ENCODE measurements around the gene FBXL13.

FBXL13 gene

DNA sequence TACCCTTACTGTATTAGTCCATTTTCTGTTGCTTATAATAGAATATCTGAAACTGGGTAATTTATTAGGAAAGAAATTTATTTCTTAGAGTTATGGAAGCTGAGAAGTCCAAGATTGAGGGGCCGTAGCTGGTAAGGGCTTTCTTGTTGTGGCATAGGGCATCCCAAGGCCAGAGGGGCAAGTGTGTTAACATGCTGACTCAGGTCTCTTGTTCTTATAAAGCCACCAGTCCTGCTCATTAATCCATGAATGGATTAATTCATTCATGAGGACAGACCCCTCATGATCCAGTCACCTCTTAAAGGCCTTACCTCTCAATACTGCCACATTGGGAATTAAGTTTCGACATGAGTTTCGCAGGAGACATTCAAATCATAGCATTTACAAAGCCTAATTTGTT is 2.7 kb upstream of the FBXL13 start:
- H3K36me3 ChIP-seq = no peaks in the 10 kb centered on the region; the same call in none of the 2 replicates
- no peak overlapping the region for H3K27ac ChIP-seq
- H3K27me3 ChIP-seq (ENCODE audit: insufficient read depth, low read depth, severe bottlenecking) = no peaks in the 10 kb centered on the region
- TF ChIP-seq, protein P1, sequence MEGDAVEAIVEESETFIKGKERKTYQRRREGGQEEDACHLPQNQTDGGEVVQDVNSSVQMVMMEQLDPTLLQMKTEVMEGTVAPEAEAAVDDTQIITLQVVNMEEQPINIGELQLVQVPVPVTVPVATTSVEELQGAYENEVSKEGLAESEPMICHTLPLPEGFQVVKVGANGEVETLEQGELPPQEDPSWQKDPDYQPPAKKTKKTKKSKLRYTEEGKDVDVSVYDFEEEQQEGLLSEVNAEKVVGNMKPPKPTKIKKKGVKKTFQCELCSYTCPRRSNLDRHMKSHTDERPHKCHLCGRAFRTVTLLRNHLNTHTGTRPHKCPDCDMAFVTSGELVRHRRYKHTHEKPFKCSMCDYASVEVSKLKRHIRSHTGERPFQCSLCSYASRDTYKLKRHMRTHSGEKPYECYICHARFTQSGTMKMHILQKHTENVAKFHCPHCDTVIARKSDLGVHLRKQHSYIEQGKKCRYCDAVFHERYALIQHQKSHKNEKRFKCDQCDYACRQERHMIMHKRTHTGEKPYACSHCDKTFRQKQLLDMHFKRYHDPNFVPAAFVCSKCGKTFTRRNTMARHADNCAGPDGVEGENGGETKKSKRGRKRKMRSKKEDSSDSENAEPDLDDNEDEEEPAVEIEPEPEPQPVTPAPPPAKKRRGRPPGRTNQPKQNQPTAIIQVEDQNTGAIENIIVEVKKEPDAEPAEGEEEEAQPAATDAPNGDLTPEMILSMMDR (IDR thresholded peaks at IDR 0.05; ENCODE audit: low read depth, low read length) = no peak
- DNase-seq = no peak
- H3K9me3 ChIP-seq (ENCODE audit: severe bottlenecking) = no peaks in the 10 kb centered on the region
- H3K4me3 ChIP-seq (ENCODE audit: low read depth, low read length) = no peak overlapping the region

- Histone ChIP-seq H3K4me3 (ENCODE audit: low read depth, low read length) (no peak overlapping the region), H3K27ac (no peak overlapping the region), H3K27me3 (ENCODE audit: insufficient read depth, low read depth, severe bottlenecking) (no peaks in the 10 kb centered on the region), H3K9me3 (ENCODE audit: severe bottlenecking) (no peaks in the 10 kb centered on the region), H3K36me3 (no peaks in the 10 kb centered on the region; the same call in none of the 2 replicates)
- DNase-seq = no peak
- TF ChIP-seq, protein P1 (IDR thresholded peaks at IDR 0.05; ENCODE audit: low read depth, low read length) = no peak
Observed at GRCh38 chr7:103076764-103077163, 2.2 kb upstream of the FBXL13 start.

DNA sequence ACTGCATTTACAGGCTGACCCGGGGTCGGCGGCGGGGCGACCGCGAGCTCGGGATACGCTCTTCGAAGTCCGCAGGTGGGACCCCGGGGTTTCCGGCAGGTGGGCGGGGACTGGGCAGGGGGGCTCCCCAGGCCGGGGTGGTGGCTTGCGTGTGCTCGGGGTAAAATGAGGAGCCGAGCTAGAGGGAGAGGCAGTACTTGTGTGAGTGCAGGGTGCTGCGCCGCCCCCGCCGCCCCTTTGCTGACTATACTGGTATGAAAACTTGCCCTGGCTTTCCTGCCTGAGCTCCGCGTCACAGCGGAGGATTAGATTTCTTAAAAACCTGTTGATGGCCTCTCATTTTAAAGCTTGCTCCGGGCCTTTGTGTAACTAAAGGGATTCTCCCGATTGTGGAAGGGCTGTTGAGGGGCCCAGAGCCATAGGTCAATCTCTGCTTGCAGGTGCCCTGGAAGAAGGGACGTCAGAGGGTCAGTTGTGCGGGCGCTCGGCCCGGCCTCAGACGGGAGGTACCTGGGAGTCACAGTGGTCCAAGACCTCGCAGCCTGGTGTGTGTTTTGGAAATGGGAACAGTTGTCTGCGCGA is 832 bp upstream of the FBXL13 start:
- peak; percentile 78 for DNase-seq
- H3K27ac ChIP-seq = peak overlapping the region; percentile 86
- H3K9me3 ChIP-seq (ENCODE audit: severe bottlenecking) = no peaks in the 10 kb centered on the region
- TF ChIP-seq, protein P1 (IDR thresholded peaks at IDR 0.05; ENCODE audit: low read depth, low read length) = no peak
- peak overlapping the region; percentile 77 for H3K4me3 ChIP-seq (ENCODE audit: low read depth, low read length)
- H3K36me3 ChIP-seq = no peaks in the 10 kb centered on the region; the same call in none of the 2 replicates
- no peaks in the 10 kb centered on the region for H3K27me3 ChIP-seq (ENCODE audit: insufficient read depth, low read depth, severe bottlenecking)

GRCh38 chr7:103073989-103074518 is 542 bp downstream of the FBXL13 start:
- DNase-seq = no peak

GRCh38 chr7:103071000-103071399 is 3.6 kb downstream of the FBXL13 start:
- no peak for DNase-seq
- Histone ChIP-seq H3K36me3 (no peaks in the 10 kb centered on the region), H3K9me3 (ENCODE audit: severe bottlenecking) (no peaks in the 10 kb centered on the region), H3K27ac (no peak overlapping the region), H3K4me3 (ENCODE audit: low read depth, low read length) (no peak overlapping the region), H3K27me3 (ENCODE audit: insufficient read depth, low read depth, severe bottlenecking) (no peaks in the 10 kb centered on the region)
- TF ChIP-seq, protein P1 (IDR thresholded peaks at IDR 0.05; ENCODE audit: low read depth, low read length) = no peak

More at GRCh38 chr7:103073989-103074518, 542 bp downstream of the FBXL13 start:
- Histone ChIP-seq H3K36me3 (no peaks in the 10 kb centered on the region; the same call in none of the 2 replicates), H3K27me3 (ENCODE audit: insufficient read depth, low read depth, severe bottlenecking) (no peaks in the 10 kb centered on the region), H3K27ac (no peak overlapping the region), H3K9me3 (ENCODE audit: severe bottlenecking) (no peaks in the 10 kb centered on the region), H3K4me3 (ENCODE audit: low read depth, low read length) (peak overlapping the region; percentile 77)
- TF ChIP-seq, protein P1 (IDR thresholded peaks at IDR 0.05; ENCODE audit: low read depth, low read length) = no peak
